SJSA1 (cell line): ENCODE data around the gene ACOXL. TPM values are rescaled to one million over a fixed set of nuclear protein-coding genes. Genes with fewer than 3 reads are reported as not detected.
A peak's percentile ranks its signal among the peaks of the same experiment; 100 is the strongest.

Source experiments
- DNase-seq, 2 experiments: peaks; one replicate each; pipeline ENCODE4 v3.0.0-alpha.2; 2015 to 2020; ENCODE audit warnings: low spot score in 2 of 2, low read depth in 1 of 2
- H3K27ac ChIP-seq: fragments of 250-450 bp; sonication (Bioruptor Pico); 2 replicates; pipeline ENCODE4 v1.5.1; 2020; ENCODE audit warnings: mild to moderate bottlenecking, moderate library complexity
- H3K27me3 ChIP-seq: fragments of 250-450 bp; sonication (Bioruptor Pico); replicated peaks from 2 replicates; pipeline ENCODE4 v1.5.1; 2020; ENCODE audit warnings: mild to moderate bottlenecking, moderate library complexity
- H3K36me3 ChIP-seq: fragments of 250-450 bp; sonication (Bioruptor Pico); 2 replicates; pipeline ENCODE4 v1.5.1; 2020; ENCODE audit warnings: mild to moderate bottlenecking
- H3K4me1 ChIP-seq: fragments of 250-450 bp; sonication (Bioruptor Pico); replicated peaks from 2 replicates; pipeline ENCODE4 v1.6.1; 2021; ENCODE audit warnings: mild to moderate bottlenecking
- H3K4me3 ChIP-seq: fragments of 250-450 bp; sonication (Bioruptor Pico); 2 replicates; pipeline ENCODE4 v1.5.1; 2020; ENCODE audit warnings: mild to moderate bottlenecking
- H3K9me3 ChIP-seq: fragments of 250-450 bp; sonication (Bioruptor Pico); replicated peaks from 2 replicates; pipeline ENCODE4 v1.5.1; 2020; ENCODE audit warnings: mild to moderate bottlenecking
- total RNA-seq: library from RNA; depleted of rRNA; stranded (reverse); fragments of >200 nt; shearing (Covaris generic); gene quantifications from 2 replicates; pipeline ENCODE4 v1.2.3, GENCODE V29; 2014

ACOXL gene
- total RNA-seq, 1 experiment from 2014 or later: not detected

DNA sequence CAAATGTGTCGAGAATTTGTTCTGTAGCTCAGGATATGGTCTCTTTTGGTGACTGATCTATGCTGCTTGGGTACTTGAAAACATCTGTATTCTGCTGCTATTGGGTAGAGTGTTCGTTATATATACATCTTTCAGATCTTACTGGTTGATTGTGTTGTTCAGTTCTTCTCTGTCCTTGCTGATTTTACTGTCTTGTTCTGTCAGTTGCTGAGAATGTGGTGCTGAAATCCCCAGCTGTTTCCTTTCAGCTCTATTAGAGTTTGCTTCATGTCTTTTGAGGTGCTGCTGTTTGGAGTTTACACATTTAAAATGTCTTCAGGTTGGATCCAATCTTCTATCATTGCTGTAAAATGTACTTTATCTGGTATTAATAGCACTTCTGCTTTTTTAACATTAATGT lies 401.2 kb downstream of the ACOXL start:
- H3K9me3 ChIP-seq: no peaks in the 10 kb centered on the region
- 0 out of 2 replicates have a peak, but pooled peaks cover 4% of the 10 kb centered on the region for H3K4me1 ChIP-seq
- H3K27ac ChIP-seq: no peak overlapping the region
- no peaks in the 10 kb centered on the region for H3K27me3 ChIP-seq
- H3K36me3 ChIP-seq: 0 out of 2 replicates have a peak, but pooled peaks cover 3% of the 10 kb centered on the region
- no peak overlapping the region for H3K4me3 ChIP-seq
- DNase-seq: no peak

DNA sequence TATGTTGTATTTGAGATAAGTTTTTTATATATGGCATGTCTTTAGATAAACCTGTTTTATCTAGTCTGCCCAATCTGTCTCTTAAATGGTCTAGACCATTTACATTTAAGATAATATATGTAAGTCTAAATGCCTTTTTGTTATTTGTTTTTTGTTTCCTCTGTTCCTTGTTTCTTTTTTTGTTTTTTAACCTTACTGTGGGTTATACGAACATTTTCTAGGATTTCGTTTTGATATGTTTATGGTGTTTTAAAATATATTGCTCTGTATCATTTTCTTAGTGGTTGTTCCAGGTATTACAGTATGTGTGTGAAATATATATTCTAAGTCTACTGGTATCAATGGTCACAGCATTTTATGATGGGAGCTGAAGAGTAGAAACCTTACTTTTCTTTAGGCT lies 401.7 kb downstream of the ACOXL start:
- H3K27me3 ChIP-seq: no peaks in the 10 kb centered on the region

DNA sequence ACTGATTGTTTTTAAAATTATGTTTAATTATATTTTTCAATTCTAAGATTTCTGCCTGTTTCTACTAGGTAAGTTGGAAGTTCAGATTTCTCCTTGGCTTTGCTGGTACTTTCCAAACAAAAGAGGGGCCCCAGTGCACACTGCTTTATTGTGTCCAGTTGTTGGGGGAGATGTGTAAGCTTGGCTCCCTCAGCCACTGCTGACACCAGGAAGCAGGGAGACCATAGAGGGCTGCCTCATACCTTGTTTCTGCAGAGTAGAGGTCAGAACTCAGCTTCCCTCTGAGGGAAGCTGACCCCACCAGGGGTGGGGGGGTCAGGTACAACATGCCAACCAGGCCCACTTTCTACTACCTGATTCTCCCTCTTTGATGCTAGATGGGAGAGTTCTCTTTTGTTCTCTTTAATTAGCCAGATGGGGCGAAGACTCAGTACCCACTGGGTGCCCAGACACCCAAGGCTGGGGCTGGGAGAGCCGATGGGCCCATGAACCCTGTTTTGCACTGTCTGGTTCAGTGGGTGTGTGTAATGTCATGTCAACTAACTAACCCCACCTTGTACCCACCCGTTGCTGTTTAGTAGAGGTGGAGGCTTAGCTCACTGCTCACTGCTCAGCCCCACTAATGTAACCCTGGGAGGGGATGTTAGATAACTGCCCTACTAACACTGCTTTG lies 403.0 kb downstream of the ACOXL start:
- no peak for DNase-seq
- Histone ChIP-seq H3K27me3 (no peaks in the 10 kb centered on the region), H3K9me3 (no peaks in the 10 kb centered on the region), H3K4me1 (0 out of 2 replicates have a peak, but pooled peaks cover 4% of the 10 kb centered on the region), H3K36me3 (0 out of 2 replicates have a peak, but pooled peaks cover 3% of the 10 kb centered on the region), H3K27ac (no peak overlapping the region), H3K4me3 (no peak overlapping the region)

More for the DNA sequence above, 401.7 kb downstream of the ACOXL start:
- H3K9me3 ChIP-seq: no peaks in the 10 kb centered on the region
- H3K27ac ChIP-seq: no peak overlapping the region
- no peak overlapping the region for H3K4me3 ChIP-seq
- 0 out of 2 replicates have a peak, but pooled peaks cover 4% of the 10 kb centered on the region for H3K4me1 ChIP-seq
- no peak for DNase-seq
- H3K36me3 ChIP-seq: 0 out of 2 replicates have a peak, but pooled peaks cover 3% of the 10 kb centered on the region

GRCh38 chr2:111135910-111136297 lies 403.5 kb downstream of the ACOXL start:
- peak; percentile 32 to 55 for DNase-seq
- Histone ChIP-seq H3K4me1 (0 out of 2 replicates have a peak, but pooled peaks cover 4% of the 10 kb centered on the region), H3K9me3 (no peaks in the 10 kb centered on the region), H3K27me3 (no peaks in the 10 kb centered on the region), H3K27ac (no peak overlapping the region), H3K4me3 (no peak overlapping the region), H3K36me3 (0 out of 2 replicates have a peak, but pooled peaks cover 3% of the 10 kb centered on the region)

DNA sequence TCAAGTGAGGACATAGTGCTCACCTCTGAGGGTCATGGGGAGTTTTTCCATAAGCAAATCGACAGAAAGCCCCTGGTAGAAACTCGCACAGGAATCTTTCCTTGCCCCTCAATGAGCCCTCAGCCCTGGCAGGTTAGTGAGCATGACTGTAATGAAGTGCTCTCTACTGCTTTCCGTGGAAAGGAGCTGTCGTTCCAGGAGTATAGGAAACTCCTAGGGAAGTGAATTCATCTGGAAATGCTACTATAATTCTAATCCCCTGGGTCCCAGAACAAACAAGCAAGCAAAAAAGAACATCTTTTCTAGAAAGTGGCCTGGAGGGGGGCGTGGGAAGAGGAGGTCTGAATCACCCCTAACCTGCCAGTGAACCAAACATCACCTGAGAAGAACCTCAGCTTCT lies 406.5 kb downstream of the ACOXL start:
- H3K4me1 ChIP-seq: 0 out of 2 replicates have a peak, but pooled peaks cover 4% of the 10 kb centered on the region
- H3K36me3 ChIP-seq: 0 out of 2 replicates have a peak, but pooled peaks cover 3% of the 10 kb centered on the region
- no peaks in the 10 kb centered on the region for H3K27me3 ChIP-seq
- DNase-seq: no peak
- H3K27ac ChIP-seq: no peak overlapping the region
- no peaks in the 10 kb centered on the region for H3K9me3 ChIP-seq
- H3K4me3 ChIP-seq: no peak overlapping the region

DNA sequence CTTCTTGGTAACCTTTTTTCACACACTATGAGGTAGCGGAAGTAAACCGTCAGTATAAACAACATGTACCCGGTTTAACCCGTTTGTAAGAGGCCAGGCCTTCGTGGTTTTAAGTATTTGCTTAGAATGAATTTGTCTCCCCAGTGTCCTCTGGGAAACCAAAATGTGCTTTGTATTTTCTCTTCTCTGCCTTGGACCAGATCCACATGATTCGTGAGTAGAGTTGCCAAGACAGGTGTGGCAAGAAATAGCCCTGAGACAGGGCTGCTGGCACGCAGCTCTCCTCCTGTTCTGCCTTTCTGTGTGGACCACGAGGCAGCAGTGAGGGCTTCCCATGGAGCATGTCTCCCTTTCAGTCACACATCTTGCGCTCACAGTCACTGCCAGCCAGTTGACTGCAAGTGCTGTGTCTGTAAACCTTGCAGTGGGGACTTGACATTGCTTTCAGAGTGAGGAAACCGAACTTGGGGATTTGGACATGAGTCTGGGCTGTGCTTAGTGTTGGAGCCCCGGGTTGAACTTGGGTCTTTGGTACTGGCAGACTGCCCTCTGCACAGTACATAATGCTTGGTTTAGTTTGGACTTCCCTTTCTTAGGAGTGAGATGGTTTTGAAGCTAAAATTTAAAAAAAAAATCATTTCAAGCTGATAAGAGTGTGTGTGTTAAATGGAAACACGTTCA lies 407.4 kb downstream of the ACOXL start:
- Histone ChIP-seq H3K9me3 (no peaks in the 10 kb centered on the region), H3K27me3 (no peaks in the 10 kb centered on the region), H3K27ac (no peak overlapping the region), H3K4me1 (0 out of 2 replicates have a peak, but pooled peaks cover 4% of the 10 kb centered on the region), H3K4me3 (no peak overlapping the region), H3K36me3 (0 out of 2 replicates have a peak, but pooled peaks cover 3% of the 10 kb centered on the region)
- DNase-seq: no peak

- Histone ChIP-seq H3K4me3 (no peak overlapping the region), H3K4me1 (0 out of 2 replicates have a peak, but pooled peaks cover 3% of the 10 kb centered on the region), H3K27me3 (no peaks in the 10 kb centered on the region), H3K9me3 (no peaks in the 10 kb centered on the region), H3K27ac (no peak overlapping the region), H3K36me3 (no peaks in the 10 kb centered on the region)
- no peak for DNase-seq
Measured at GRCh38 chr2:111140815-111141214, 408.4 kb downstream of the ACOXL start.

DNA sequence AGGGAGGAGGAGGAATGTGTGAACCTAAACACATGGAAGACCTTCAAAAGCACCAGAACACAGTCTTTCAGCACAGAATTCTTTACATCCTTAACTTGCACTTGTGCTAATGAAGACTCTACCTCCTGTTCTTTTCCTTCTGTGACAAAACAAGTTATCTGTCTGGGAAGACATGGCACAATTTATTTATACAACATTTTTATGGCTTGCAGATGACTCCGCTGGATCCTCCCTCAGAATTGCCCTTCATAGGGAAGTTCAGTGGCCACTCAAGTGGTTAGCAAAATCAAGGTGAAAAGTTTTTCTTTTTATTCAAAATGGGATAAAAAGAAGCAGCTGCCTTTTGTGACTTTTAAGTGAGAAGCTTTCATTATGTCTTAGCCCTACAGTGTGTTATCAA lies 409.7 kb downstream of the ACOXL start:
- Histone ChIP-seq H3K27me3 (no peaks in the 10 kb centered on the region), H3K36me3 (no peaks in the 10 kb centered on the region), H3K27ac (no peak overlapping the region), H3K4me3 (no peak overlapping the region), H3K4me1 (no peaks in the 10 kb centered on the region), H3K9me3 (no peaks in the 10 kb centered on the region)
- DNase-seq: no peak

- no peak for DNase-seq
- Histone ChIP-seq H3K27ac (no peak overlapping the region), H3K36me3 (no peaks in the 10 kb centered on the region), H3K27me3 (no peaks in the 10 kb centered on the region), H3K9me3 (no peaks in the 10 kb centered on the region), H3K4me1 (no peaks in the 10 kb centered on the region), H3K4me3 (no peak overlapping the region)
Measured at GRCh38 chr2:111143107-111143842, 410.9 kb downstream of the ACOXL start.

GRCh38 chr2:111143843-111144198 lies 411.4 kb downstream of the ACOXL start:
- Histone ChIP-seq H3K27ac (no peak overlapping the region), H3K27me3 (no peaks in the 10 kb centered on the region), H3K9me3 (no peaks in the 10 kb centered on the region), H3K4me3 (no peak overlapping the region), H3K36me3 (no peaks in the 10 kb centered on the region), H3K4me1 (no peaks in the 10 kb centered on the region)
- DNase-seq: no peak

DNA sequence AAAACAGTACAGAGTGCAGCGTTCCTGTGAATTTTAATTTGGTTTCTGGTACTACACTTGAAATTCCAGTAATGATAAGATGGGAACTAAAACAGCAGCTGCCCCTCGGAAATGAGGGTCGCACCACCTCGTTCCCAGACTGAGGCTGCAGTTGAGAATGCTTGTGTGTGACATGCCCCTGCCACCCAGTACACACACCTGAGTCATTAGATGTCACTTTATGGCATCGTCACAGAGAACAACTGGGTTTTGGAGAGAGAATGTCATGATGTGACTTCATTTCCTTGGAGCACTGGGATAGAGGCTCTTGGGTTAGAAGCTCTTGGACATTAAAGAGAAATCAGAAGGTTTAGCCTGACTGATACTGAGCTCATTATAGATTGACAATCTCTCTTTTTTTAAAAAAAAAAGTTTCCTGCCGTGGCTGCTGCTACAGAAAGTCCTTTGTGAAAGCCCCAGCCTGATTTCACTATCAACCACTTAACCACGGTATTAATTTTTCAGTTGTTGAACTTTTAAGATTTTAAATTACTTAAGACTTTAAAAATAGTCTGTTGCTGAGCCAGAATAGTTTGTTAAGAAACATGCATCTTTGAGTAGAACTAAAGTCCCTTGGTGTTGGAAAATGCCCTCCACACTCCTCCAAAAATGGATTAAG lies 412.9 kb downstream of the ACOXL start:
- DNase-seq: no peak
- Histone ChIP-seq H3K27me3 (no peaks in the 10 kb centered on the region), H3K36me3 (no peaks in the 10 kb centered on the region), H3K4me1 (no peaks in the 10 kb centered on the region), H3K27ac (no peak overlapping the region), H3K9me3 (no peaks in the 10 kb centered on the region), H3K4me3 (no peak overlapping the region)

- no peak overlapping the region for H3K4me3 ChIP-seq
- no peaks in the 10 kb centered on the region for H3K27me3 ChIP-seq
- DNase-seq: no peak
- no peaks in the 10 kb centered on the region for H3K36me3 ChIP-seq
- no peak overlapping the region for H3K27ac ChIP-seq
- H3K4me1 ChIP-seq: no peaks in the 10 kb centered on the region
- H3K9me3 ChIP-seq: no peaks in the 10 kb centered on the region
Measured at GRCh38 chr2:111145951-111146350, 413.6 kb downstream of the ACOXL start.

GRCh38 chr2:111148225-111148873 lies 416.0 kb downstream of the ACOXL start:
- H3K27ac ChIP-seq: no peak overlapping the region
- H3K9me3 ChIP-seq: no peaks in the 10 kb centered on the region
- H3K27me3 ChIP-seq: no peaks in the 10 kb centered on the region
- no peaks in the 10 kb centered on the region for H3K36me3 ChIP-seq
- DNase-seq: no peak
- no peaks in the 10 kb centered on the region for H3K4me1 ChIP-seq
- no peak overlapping the region for H3K4me3 ChIP-seq
